ENCODE measurements around the gene ACTG2.

- TF ChIP-seq CTCF (IDR thresholded peaks at IDR 0.05; ENCODE audit: low read length) (no peak), EZH2 (optimal IDR thresholded peaks at IDR 0.05; ENCODE audit: low read depth, low read length) (no peak), EZH2phosphoT487 (IDR thresholded peaks at IDR 0.05; ENCODE audit: low read length) (no peak)
These were observed 49.9 kb downstream of the ACTG2 start for GRCh38 chr2:73942664-73943063.

Measured in MM.1S (cell line).